HFF-Myc (cell line): ENCODE data around the gene CCSER1.

Source experiments
- DNase-seq: peaks from one replicate; pipeline ENCODE4 v3.0.0-alpha.2; 2011; ENCODE audit warnings: low read depth; ENCODE audit errors: extremely low read depth
- H3K4me3 ChIP-seq: replicated peaks from 2 replicates; pipeline ENCODE4 v1.5.1; 2011; ENCODE audit warnings: low read depth, mild to moderate bottlenecking, control low read depth, low read length
- CTCF ChIP-seq: IDR thresholded peaks from 2 replicates; pipeline ENCODE4 v1.5.1; 2012; ENCODE audit warnings: mild to moderate bottlenecking, low read depth, low read length, control low read depth; ENCODE audit errors: missing control alignments

Gene CCSER1

GRCh38 chr4:91630054-91630453, 1502.9 kb downstream of the CCSER1 start:
- DNase-seq = no peak
- H3K4me3 ChIP-seq = no peak overlapping the region
- TF ChIP-seq CTCF = no peak

- no peak for TF ChIP-seq CTCF
- no peak overlapping the region for H3K4me3 ChIP-seq
- no peak for DNase-seq
Measured at GRCh38 chr4:91630764-91631163, 1503.6 kb downstream of the CCSER1 start.

DNA sequence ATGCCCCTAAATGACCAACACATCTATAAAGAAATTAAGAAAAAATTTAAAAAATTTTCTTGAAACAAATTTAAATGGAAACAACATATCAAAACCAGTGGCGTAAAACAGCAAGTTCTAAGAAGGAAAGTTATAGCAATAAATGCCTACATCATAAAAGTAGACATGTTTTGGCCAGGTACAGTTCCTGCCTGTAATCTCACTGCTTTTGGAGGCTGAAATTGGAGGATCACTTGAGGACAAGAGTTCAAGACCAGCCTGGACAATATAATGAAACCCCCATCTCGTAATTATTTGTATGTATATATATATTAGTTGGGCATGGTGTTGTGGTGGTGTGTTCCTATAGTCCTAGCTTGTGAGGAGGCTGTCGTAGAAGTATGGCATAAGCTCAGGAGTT, 1504.1 kb downstream of the CCSER1 start:
- no peak for TF ChIP-seq CTCF
- no peak overlapping the region for H3K4me3 ChIP-seq
- no peak for DNase-seq

DNA sequence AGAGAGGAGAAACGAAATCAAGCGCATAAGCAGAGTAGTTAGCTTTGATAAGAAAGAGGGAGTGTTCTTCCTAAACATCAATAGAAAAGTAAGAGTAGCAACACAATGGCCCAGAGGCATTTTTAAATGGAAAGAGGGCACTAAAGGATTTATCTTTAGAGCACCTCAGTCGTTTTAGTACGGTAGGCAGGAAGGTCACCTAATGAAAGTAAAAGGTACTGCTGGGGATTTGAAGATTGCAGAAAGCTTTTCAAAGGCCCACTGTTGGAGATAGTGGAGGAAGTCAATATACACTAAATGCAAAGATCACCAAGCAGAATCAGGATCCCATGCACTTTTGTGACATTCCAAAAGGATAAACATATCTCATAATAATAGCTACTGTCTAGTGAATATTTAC, 1508.9 kb downstream of the CCSER1 start:
- no peak for DNase-seq
- H3K4me3 ChIP-seq = no peak overlapping the region
- no peak for TF ChIP-seq CTCF
